Stimulated activated CD4-positive, alpha-beta T cell treated with anti-CD3 and anti-CD28 coated beads, Interleukin-4, amount 100 ng/mL, for 1 hour (primary cell): ENCODE data around the gene GIGYF2.
A peak's percentile ranks its signal among the peaks of the same experiment; 100 is the strongest.
"Not testable (repeated sequence)": the region's sequence is repeated elsewhere in the genome, so short reads cannot be mapped to it uniquely, and the experiment has no call there.

Source experiments
- DNase-seq: peaks from one replicate; pipeline ENCODE4 v3.0.0-alpha.2; 2020

Gene GIGYF2

DNA sequence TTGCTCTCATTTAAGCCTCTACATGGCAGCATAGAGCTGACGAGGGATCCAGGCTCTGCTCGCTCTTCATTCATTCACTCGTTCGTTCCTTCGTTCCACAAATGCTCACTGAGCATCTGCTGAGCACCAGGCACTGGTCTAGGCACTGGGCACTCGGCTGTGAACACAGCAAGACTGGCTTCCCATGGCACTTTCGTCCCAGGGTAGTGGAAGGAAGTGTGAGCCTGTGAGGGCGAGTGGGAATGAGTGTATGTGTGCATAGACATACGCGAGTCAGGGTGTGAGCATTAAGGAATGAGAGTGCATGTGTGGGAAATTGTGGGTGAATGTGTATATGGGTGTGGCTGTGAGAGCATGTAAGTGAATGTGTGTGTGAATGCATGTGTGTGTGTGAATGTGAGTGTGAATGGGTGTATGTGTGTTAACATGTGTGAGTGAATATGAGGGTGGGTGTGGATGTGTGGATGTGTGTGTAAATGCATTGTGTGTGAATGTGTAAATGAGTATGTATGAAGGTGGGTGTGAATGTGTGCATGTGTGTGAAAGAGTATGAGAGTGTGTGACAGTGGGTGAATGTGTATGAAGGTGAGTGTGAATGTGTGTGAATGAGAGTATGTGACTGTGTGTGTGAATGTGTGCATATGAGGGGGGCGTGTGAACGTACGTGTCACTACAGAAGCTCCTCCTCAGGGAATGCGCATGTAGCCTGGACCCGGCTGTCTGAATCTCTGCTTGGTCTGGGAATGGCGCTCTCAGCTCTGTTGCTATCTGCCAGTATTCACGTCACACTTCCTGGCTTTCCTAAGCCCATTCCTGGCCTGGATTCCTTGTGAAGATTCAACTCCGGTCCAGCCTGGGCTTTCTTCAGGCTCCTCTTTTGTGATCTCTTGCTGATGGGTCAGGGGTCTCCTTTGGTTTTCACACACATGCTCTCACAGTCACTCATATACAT lies 201.7 kb downstream of the GIGYF2 start:
- DNase-seq: no peak

DNA sequence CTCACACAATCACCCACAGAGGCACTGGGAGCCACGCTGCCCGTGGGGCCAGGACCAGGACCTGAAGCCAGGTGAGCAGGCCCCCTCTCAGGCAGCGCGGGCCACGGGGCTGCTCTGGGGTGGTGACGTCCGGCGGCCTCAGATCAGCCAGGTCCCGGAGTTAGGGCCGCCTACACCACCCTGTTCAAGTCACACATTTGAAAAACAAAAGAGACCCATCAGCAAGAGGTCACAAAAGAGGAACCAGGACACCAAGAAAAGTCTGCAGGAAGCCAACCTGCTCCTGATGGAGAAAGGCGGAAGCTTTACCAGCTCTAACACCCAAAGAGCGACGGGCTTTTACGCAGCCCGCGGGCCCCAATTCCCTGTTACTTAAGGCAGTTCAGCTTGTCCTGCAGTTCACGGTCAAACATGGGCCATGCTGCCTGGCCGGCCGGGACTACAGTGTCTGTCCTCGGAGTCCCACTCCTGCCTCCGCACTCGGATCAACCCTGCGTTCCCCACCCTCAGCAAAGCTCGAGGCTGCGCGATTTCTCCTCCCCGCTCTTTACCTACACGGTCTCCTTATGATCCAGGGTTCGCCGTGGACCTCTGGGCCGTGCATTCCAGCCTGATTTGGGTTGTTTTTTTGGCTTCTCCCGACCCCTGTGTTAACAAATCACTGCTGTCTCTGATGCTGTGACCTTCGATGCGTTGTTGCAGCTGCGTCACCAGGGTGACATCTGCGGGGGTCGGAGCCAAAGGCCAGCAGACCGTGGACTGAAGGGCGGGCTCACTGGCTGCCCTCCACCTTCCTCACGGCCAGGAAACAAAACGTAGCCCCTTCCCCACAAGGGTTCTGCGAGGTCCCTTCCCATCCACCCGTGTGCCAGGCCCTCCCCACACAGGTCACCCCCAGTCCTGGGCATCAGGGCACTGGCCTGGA lies 203.9 kb downstream of the GIGYF2 start:
- DNase-seq: no peak

DNA sequence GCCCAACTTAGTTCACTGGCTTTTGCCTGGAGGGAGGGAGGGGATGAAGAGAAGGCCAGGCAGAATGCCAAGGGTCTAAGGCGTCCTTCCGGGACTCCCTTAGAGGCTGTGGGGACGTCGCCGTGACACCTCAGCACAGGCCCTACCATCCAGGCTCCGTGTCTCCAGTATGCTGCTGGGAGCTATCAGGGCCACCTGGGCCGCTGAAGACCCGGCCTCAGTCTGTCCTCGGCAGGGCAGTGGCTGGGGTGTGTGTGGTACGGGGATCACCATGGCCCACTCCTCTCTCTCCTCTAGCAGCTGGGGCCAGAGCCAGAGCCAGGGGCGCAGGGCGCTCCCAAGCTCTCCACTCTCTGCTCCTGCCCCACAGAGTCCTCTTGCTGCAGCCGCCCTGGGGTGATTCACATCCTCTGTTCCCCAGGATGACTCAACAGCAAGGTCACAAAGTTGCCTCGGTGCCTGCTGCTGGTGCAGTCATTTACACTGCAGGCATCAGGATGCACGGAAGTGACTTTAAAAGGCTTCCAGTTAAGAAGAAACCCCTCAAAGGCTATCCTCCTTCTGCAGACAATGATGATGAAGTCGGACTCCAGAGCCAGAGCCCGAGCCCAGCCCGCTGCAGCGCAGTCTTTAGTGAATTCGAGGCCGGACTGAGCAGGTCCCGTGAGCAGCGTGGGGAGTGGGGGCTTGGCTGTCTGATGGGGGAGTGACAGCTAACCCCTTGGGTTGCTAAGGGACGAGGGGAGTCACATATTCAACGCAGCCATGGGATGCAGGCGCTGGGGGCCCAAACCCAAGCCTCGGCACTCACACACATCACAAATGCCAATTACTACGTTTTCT lies 204.8 kb downstream of the GIGYF2 start:
- peak; percentile 29 for DNase-seq

DNA sequence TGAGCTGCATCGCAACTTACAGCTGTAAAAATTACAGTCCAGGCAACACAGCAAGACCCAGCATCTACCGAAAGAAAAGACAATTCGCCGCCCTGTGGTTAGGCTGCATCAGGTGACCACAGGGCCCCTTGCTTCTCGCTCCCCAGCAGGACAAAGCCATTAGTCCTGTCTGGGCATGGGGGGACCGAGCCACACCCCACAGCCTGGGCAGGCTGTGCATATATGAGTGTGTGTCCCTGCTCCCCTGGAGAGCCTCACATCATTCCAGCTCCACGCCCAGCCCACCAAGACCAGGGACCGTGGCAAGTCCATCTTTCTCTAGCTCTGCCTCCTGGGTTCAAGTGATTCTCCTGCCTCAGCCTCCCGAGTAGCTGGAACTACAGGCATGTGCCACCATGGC lies 206.9 kb downstream of the GIGYF2 start:
- no peak for DNase-seq

DNA sequence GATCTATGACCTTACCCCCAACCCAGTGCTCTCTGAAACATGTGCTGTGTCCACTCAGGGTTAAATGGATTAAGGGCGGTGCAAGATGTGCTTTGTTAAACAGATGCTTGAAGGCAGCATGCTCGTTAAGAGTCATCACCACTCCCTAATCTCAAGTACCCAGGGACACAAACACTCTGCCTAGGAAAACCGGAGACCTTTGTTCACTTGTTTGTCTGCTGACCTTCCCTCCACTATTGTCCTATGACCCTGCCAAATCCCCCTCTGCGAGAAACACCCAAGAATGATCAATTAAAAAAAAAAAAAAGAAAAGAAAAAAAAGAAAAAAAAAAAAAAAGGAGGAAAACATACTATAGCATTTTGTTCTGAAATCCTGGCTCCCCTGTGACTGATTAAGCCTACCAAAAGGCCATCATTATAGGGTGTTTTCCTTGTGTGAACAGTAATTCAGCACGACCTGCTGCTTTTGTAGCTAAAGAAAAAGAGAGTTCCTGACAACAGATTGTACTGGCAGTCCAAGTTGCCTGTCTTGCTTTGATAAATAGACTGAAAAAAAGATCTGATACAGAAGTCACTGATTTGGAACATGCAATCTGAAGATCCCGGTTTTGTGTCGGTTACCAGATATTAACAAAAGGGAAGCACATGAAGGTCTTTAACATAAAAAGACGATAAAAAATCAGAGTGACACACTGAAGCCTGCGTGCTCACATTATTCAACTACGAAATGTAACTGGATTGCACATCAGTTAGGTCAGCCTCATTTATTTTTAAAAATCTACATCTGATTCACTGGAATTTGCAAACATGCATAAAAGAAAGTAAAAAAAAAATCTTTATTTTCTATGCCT lies 210.0 kb downstream of the GIGYF2 start:
- not testable (repeated sequence) for DNase-seq

DNA sequence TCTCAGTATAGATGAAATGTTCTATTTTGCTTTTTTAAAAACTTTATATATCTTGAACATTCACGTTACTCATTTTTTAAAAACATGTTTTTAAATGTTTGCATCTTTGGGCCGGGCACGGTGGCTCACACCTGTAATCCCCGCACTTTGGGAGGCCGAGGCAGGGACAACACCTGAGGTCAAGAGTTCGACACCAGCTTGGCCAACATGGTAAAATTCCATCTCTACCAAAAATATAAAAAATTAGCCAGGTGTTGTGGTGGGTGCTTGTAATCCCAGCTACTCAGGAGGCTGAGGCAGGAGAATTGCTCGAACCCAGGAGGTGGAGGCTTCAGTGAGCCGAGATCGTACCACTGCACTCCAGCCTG lies 210.6 kb downstream of the GIGYF2 start:
- not testable (repeated sequence) for DNase-seq

DNA sequence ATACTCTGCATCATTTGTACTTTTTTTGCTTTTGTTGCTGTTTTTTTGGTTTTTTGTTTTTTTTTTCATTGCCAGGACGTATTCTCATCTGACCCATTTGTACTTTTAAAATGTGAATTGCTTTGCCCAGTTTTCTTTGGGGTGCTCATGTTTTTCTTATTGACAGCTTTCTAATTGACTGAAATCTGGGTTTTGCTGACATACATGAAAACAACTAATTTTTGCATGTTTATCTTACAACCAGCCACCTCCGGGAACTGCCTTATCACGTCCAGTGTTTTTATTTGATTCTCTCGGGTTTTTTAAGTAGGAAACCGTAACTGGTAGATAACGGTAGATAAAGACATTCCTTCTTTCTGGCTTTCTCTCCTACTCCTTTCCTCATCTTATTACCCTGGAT lies 211.6 kb downstream of the GIGYF2 start:
- no peak for DNase-seq
